ENCODE measurements around the gene LAMA5. TPM values are rescaled to one million over a fixed set of nuclear protein-coding genes. Genes with fewer than 3 reads are reported as not detected.

The LAMA5 gene
- total RNA-seq, 1 donor from 2014 or later, result 150 TPM

- peaks cover 71% of the 10 kb centered on the region for H3K4me1 ChIP-seq
Measured at GRCh38 chr20:62368976-62369814, 2.1 kb upstream of the LAMA5 start.

GRCh38 chr20:62368392-62368975 lies 1.4 kb upstream of the LAMA5 start:
- no peak for TF ChIP-seq POLR2A (IDR thresholded peaks at IDR 0.05)
- TF ChIP-seq CTCF (IDR thresholded peaks at IDR 0.05), result no peak
- TF ChIP-seq POLR2AphosphoS5 (IDR thresholded peaks at IDR 0.05; ENCODE audit: insufficient read depth in 1 of 2, low read depth in 1 of 2), result no peak
- Histone ChIP-seq H3K4me3 (peak overlapping the region; percentile 61), H3K9me3 (no peaks in the 10 kb centered on the region), H3K27ac (peak overlapping the region; percentile 82), H3K4me1 (peaks cover 76% of the 10 kb centered on the region), H3K27me3 (no peaks in the 10 kb centered on the region), H3K36me3 (no peaks in the 10 kb centered on the region)
- no peak for DNase-seq (ENCODE audit: extremely low spot score in 2 of 2)
- intact Hi-C loops (cut with DNase I), result no loop called here

More at GRCh38 chr20:62368976-62369814, 2.1 kb upstream of the LAMA5 start:
- Histone ChIP-seq H3K27ac (peak overlapping the region; percentile 82), H3K4me3 (peak overlapping the region; percentile 61), H3K27me3 (no peaks in the 10 kb centered on the region), H3K36me3 (no peaks in the 10 kb centered on the region), H3K9me3 (no peaks in the 10 kb centered on the region)
- intact Hi-C loops (cut with DNase I), result no loop called here
- TF ChIP-seq POLR2AphosphoS5 (IDR thresholded peaks at IDR 0.05; ENCODE audit: insufficient read depth in 1 of 2, low read depth in 1 of 2) (no peak), POLR2A (IDR thresholded peaks at IDR 0.05) (no peak), CTCF (IDR thresholded peaks at IDR 0.05) (no peak)
- no peak for DNase-seq (ENCODE audit: extremely low spot score in 2 of 2)

GRCh38 chr20:62367633-62368391 lies 700 bp upstream of the LAMA5 start:
- no peak for DNase-seq (ENCODE audit: extremely low spot score in 2 of 2)
- no peaks in the 10 kb centered on the region for H3K9me3 ChIP-seq
- H3K4me1 ChIP-seq, result peaks cover 83% of the 10 kb centered on the region

GRCh38 chr20:62366370-62367135 lies 559 bp downstream of the LAMA5 start:
- TF ChIP-seq POLR2AphosphoS5 (IDR thresholded peaks at IDR 0.05; ENCODE audit: insufficient read depth in 1 of 2, low read depth in 1 of 2), result no peak
- no peak for TF ChIP-seq POLR2A (IDR thresholded peaks at IDR 0.05)
- TF ChIP-seq CTCF (IDR thresholded peaks at IDR 0.05), result no peak
- Histone ChIP-seq H3K4me3 (peak overlapping the region; percentile 61), H3K4me1 (peaks cover 88% of the 10 kb centered on the region), H3K27ac (peak overlapping the region; percentile 82), H3K9me3 (no peaks in the 10 kb centered on the region), H3K27me3 (no peaks in the 10 kb centered on the region), H3K36me3 (no peaks in the 10 kb centered on the region)
- DNase-seq (ENCODE audit: extremely low spot score in 2 of 2), result no peak
- intact Hi-C loops (cut with DNase I), result no loop called here

More at GRCh38 chr20:62367633-62368391, 700 bp upstream of the LAMA5 start:
- Histone ChIP-seq H3K27me3 (no peaks in the 10 kb centered on the region), H3K27ac (peak overlapping the region; percentile 82), H3K4me3 (peak overlapping the region; percentile 61), H3K36me3 (no peaks in the 10 kb centered on the region)
- TF ChIP-seq POLR2A (IDR thresholded peaks at IDR 0.05), result no peak
- TF ChIP-seq CTCF (IDR thresholded peaks at IDR 0.05), result no peak
- TF ChIP-seq POLR2AphosphoS5 (IDR thresholded peaks at IDR 0.05; ENCODE audit: insufficient read depth in 1 of 2, low read depth in 1 of 2), result no peak
- intact Hi-C loops (cut with DNase I), result no loop called here

Measured in vagina (tissue), 2 donors.